Thyroid gland (tissue), 4 donors: Measurements from ENCODE around the gene ZNF467. TPM values are rescaled to one million over a fixed set of nuclear protein-coding genes. Genes with fewer than 3 reads are reported as not detected.

ENCODE experiments used
- DNase-seq, 2 donors: peaks; one replicate each; pipeline ENCODE4 v3.0.0-alpha.2; 2019
- H3K27ac ChIP-seq, 3 donors: fragments of 200-600 bp; sonication (generic); 1 replicate in 2 of 3; 2 replicates in 1 of 3; pipeline ENCODE4 v1.5.1; 2016 to 2019; ENCODE audit warnings: mild to moderate bottlenecking in 1 of 3, moderate library complexity in 1 of 3
- H3K27me3 ChIP-seq: fragments of 200-600 bp; sonication (generic); one replicate; pipeline ENCODE4 v1.5.1; 2019
- H3K36me3 ChIP-seq, 2 donors: fragments of 200-600 bp; sonication (generic); one replicate each; pipeline ENCODE4 v1.5.1; 2016 to 2019
- H3K4me1 ChIP-seq, 2 donors: fragments of 200-600 bp; sonication (generic); one replicate each; pipeline ENCODE4 v1.5.1; 2017 to 2019
- H3K4me3 ChIP-seq, 3 donors: fragments of 200-600 bp; sonication (generic); replicated peaks in 1 of 3; 1 replicate in 2 of 3; 2 replicates in 1 of 3; pipeline ENCODE4 v1.5.1; 2016; ENCODE audit warnings: mild to moderate bottlenecking in 1 of 3
- H3K9me3 ChIP-seq: fragments of 200-600 bp; sonication (generic); one replicate; pipeline ENCODE4 v1.5.1; 2017
- CTCF ChIP-seq, 6 experiments: fragments of 200-600 bp in 3 of 6; fragments of 450-650 bp in 3 of 6; sonication (generic) in 3 of 6; IDR thresholded peaks; one replicate each; pipeline ENCODE4 v1.5.1; 2016 to 2019; ENCODE audit warnings: antibody characterized with exemption in 6 of 6, mild to moderate bottlenecking in 2 of 6, inconsistent platforms in 1 of 6, moderate library complexity in 1 of 6
- POLR2A ChIP-seq, 2 donors: fragments of 450-650 bp; IDR thresholded peaks; one replicate each; pipeline ENCODE4 v1.6.1; 2017; ENCODE audit warnings: antibody characterized with exemption in 2 of 2, mild to moderate bottlenecking in 2 of 2, moderate library complexity in 1 of 2
- WGBS, 2 donors: methylation state at CpG; one replicate each; pipeline ENCODE4 v1.1.5; 2017; 5-methylcytosine and 5-hydroxymethylcytosine counted together
- intact Hi-C: fragments of 100-400 bp; cut with DNase I; formaldehyde crosslinking; loops from one replicate; pipeline ENCODE4 v1.15.1; 2023
- total RNA-seq, 4 donors: library from RNA; depleted of rRNA; stranded (reverse); fragments of >200 nt; gene quantifications; one replicate each; pipeline ENCODE4 v1.2.3, GENCODE V29; 2016

Gene ZNF467
- total RNA-seq, 4 donors from 2014 or later: 11.8 to 18.8 (median 15.5) TPM

- Histone ChIP-seq H3K27ac (no peak overlapping the region), H3K9me3 (no peaks in the 10 kb centered on the region), H3K4me1 (peaks cover 0 to 8% of the 10 kb centered on the region in 2 donors), H3K4me3 (no peak overlapping the region), H3K36me3 (no peaks in the 10 kb centered on the region), H3K27me3 (no peaks in the 10 kb centered on the region)
- TF ChIP-seq POLR2A (IDR thresholded peaks at IDR 0.05) (no peak), CTCF (IDR thresholded peaks at IDR 0.05) (no peak)
- DNase-seq: no peak
- intact Hi-C loops: no loop called here
- WGBS, 2 donors: 68 to 69% methylated on average over 18 of the region's 22 CpGs
These were observed 10.2 kb upstream of the ZNF467 start for GRCh38 chr7:149783386-149784250.

- Histone ChIP-seq H3K4me1 (peaks cover 0 to 8% of the 10 kb centered on the region in 2 donors), H3K4me3 (no peak overlapping the region), H3K36me3 (no peaks in the 10 kb centered on the region), H3K27me3 (no peaks in the 10 kb centered on the region), H3K9me3 (no peaks in the 10 kb centered on the region), H3K27ac (no peak overlapping the region)
- intact Hi-C loops: no loop called here
- TF ChIP-seq CTCF (IDR thresholded peaks at IDR 0.05): no peak
- no peak for TF ChIP-seq POLR2A (IDR thresholded peaks at IDR 0.05)
- DNase-seq: no peak
- WGBS, 2 donors: 68 to 85% methylated on average over 10 to 18 of the region's 18 CpGs
These were observed 9.4 kb upstream of the ZNF467 start for GRCh38 chr7:149782682-149783345.

- TF ChIP-seq POLR2A (IDR thresholded peaks at IDR 0.05) (no peak), CTCF (IDR thresholded peaks at IDR 0.05) (no peak)
- 90 to 94% methylated on average over 13 of the region's 13 CpGs for WGBS, 2 donors
- intact Hi-C loops: no loop called here
These were observed 8.5 kb upstream of the ZNF467 start for GRCh38 chr7:149781921-149782320.

GRCh38 chr7:149780636-149781419 lies 7.4 kb upstream of the ZNF467 start:
- TF ChIP-seq POLR2A (IDR thresholded peaks at IDR 0.05) (no peak), CTCF (IDR thresholded peaks at IDR 0.05) (no peak)
- DNase-seq: no peak
- intact Hi-C loops: no loop called here
- Histone ChIP-seq H3K4me3 (no peak overlapping the region), H3K9me3 (no peaks in the 10 kb centered on the region), H3K4me1 (peaks cover 0 to 7% of the 10 kb centered on the region in 2 donors), H3K27me3 (no peaks in the 10 kb centered on the region), H3K27ac (no peak overlapping the region), H3K36me3 (no peaks in the 10 kb centered on the region)
- WGBS, 2 donors: 73 to 82% methylated on average over 7 to 16 of the region's 16 CpGs

More at GRCh38 chr7:149781921-149782320, 8.5 kb upstream of the ZNF467 start:
- no peaks in the 10 kb centered on the region for H3K9me3 ChIP-seq
- no peaks in the 10 kb centered on the region for H3K36me3 ChIP-seq
- H3K27ac ChIP-seq: no peak overlapping the region
- no peaks in the 10 kb centered on the region for H3K4me1 ChIP-seq
- no peaks in the 10 kb centered on the region for H3K27me3 ChIP-seq
- H3K4me3 ChIP-seq: no peak overlapping the region
- DNase-seq: no peak
